ENCODE results near the gene NCAPD3. TPM values are rescaled to one million over a fixed set of nuclear protein-coding genes. Genes with fewer than 3 reads are reported as not detected.

The NCAPD3 gene
- total RNA-seq, 2 experiments from 2014 or later, result 94.6 to 101 TPM

DNA sequence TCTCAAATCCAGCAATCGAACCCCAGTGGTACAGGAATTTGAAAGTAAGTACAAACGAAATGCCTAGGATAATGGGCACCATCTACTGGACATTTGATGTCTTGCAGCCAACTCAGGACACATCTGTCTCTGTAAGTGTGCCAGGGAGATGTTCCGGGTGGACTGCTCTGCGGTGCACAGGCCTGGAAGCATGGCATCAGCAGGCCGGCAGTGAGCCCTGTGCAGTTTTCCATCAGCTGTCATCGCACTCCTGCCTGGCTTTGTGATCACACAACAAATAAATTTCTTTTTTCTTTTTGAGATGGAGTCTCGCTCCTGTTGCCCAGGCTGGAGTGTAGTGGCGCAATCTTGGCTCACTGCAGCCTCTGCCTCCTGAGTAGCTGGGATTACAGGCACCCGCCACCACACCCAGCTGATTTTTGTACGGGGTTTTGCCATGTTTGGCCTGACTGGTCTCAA lies 83.9 kb downstream of the NCAPD3 start:
- peaks cover 14% of the 10 kb centered on the region for H3K4me1 Mint-ChIP-seq (ENCODE audit: low read depth)
- no peak overlapping the region for H3K27ac Mint-ChIP-seq
- H3K9me3 Mint-ChIP-seq, result no peaks in the 10 kb centered on the region
- ChIA-PET CTCF (interaction anchor here (0.9 to 4.9 kb wide), 6 partner anchors 46 to 212 kb away, joined by 3 to 60 read pairs (median 4); no protein-coding TSS in a partner anchor), POLR2A (no interaction called here)
- peak; percentile 56 for DNase-seq
- intact Hi-C loops (cut with micrococcal nuclease), result loop anchor here (1.0 kb wide), 2 partner anchors 90 to 213 kb away; no protein-coding TSS in a partner anchor
- no peaks in the 10 kb centered on the region for H3K36me3 Mint-ChIP-seq
- H3K27me3 Mint-ChIP-seq, result no peaks in the 10 kb centered on the region
- no peak overlapping the region for H3K4me3 Mint-ChIP-seq

DNA sequence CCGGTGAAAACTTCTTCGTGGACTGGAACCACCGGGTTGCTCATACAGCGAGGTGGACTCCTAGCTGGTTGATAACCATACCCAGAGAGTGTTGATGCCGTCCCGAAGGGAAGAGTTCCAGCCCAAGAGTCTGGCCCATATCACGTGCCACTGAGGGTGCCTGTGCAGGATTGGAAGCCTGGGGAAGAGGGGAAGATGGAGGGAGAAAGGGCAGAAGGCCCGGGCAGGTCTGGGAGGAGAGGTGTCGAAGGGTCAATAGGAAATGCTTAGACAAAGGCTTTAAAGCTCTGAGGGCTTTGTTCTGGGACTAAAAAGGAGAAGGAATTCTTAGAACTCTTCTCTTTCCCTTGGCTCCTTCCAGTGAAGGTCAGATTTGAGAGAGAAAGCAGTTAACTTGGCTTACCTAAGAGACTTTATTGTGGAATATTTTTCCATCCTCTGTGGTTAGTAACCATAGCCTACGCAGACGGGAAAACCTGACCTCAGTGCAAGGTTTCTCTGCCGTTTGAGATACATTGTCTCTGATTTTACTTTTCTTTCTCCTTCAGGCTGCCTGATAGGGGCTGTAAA lies 84.4 kb downstream of the NCAPD3 start:
- ChIA-PET CTCF (interaction anchor here (0.6 to 4.9 kb wide), 13 partner anchors 9 to 212 kb away, joined by 3 to 60 read pairs (median 3); no protein-coding TSS in a partner anchor), POLR2A (no interaction called here)
- no peaks in the 10 kb centered on the region for H3K9me3 Mint-ChIP-seq
- no peak for DNase-seq
- H3K27me3 Mint-ChIP-seq, result no peaks in the 10 kb centered on the region
- intact Hi-C loops (cut with micrococcal nuclease), result loop anchor here (1.0 kb wide), 2 partner anchors 89 to 212 kb away; no protein-coding TSS in a partner anchor
- H3K36me3 Mint-ChIP-seq, result no peaks in the 10 kb centered on the region
- no peak overlapping the region for H3K4me3 Mint-ChIP-seq
- peaks cover 14% of the 10 kb centered on the region for H3K4me1 Mint-ChIP-seq (ENCODE audit: low read depth)
- no peak overlapping the region for H3K27ac Mint-ChIP-seq

DNA sequence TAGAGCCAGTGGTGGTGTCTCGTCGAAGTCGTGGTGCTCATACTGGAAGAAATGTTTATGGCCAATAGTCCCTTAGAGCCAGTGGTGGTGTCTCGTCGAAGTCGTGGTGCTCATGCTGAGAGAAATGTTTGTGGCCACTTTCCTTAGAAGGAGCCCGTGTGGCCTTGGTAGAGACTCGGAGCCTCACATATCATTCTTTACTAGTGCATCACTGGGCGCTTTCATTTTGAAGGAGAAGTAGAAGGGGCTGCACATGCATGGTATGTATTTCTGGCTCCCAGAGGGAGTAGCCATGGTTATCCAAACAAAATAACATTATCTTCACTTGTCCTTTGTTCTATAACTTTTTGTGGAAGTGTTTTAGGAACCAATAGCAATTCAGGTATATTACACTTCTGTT lies 85.4 kb downstream of the NCAPD3 start:
- intact Hi-C loops (cut with micrococcal nuclease), result no loop called here
- Mint-ChIP-seq H3K4me1 (ENCODE audit: low read depth) (peaks cover 7% of the 10 kb centered on the region), H3K4me3 (no peak overlapping the region), H3K27me3 (no peaks in the 10 kb centered on the region), H3K9me3 (peaks cover 3% of the 10 kb centered on the region), H3K36me3 (no peaks in the 10 kb centered on the region), H3K27ac (no peak overlapping the region)
- ChIA-PET POLR2A (no interaction called here), CTCF (interaction anchor here (1.0 to 4.9 kb wide), 7 partner anchors 8 to 211 kb away, joined by 3 to 60 read pairs (median 4); no protein-coding TSS in a partner anchor)
- no peak for DNase-seq

DNA sequence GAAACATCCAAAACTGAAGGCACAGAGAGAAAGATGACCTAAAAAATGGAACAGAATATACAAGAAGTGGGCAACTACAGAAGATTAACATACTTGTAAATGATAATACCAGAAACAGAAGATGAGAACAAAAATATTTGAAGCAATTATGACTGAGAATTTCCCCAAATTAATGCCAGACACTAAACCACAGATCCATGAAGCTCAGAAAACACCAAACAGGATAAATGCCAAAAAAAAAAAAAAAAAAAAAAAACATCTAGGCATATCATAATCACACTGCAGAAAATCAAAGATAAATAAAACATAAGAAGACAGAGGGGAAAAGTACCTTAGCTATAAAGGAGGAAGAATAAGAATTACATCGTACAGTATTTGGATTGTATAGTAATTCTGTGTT lies 89.6 kb downstream of the NCAPD3 start:
- ChIA-PET POLR2A (interaction anchor here (0.6 kb wide), 1 partner anchor 242 kb away, joined by 3 read pairs; no protein-coding TSS in a partner anchor), CTCF (interaction anchor here (0.6 to 0.8 kb wide), 2 partner anchors 13 to 20 kb away, joined by 3 to 4 read pairs; no protein-coding TSS in a partner anchor)
- intact Hi-C loops (cut with micrococcal nuclease), result no loop called here

DNA sequence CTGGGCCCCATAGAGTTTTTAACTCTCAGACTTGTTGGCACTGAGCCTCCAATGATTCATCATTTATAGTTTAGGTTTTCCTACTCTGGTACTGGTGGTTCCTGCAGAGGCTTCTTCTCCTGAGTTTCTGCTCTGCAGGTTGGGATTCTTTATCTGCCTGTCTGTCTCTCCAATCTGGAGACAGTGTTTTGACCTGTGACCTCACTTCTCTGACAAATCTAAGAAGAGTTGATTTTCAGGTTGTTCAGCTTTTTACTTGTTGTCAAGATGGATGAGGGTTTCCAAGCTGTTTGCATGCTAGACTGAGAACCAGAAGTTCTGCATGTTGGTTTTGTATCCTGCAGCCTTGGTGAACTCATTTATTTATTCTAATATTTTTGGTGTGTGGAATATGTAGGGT lies 91.0 kb downstream of the NCAPD3 start:
- ChIA-PET CTCF (no interaction called here), POLR2A (no interaction called here)
- H3K27ac Mint-ChIP-seq, result no peak overlapping the region
- H3K36me3 Mint-ChIP-seq, result peaks cover 16% of the 10 kb centered on the region
- no peak overlapping the region for H3K4me3 Mint-ChIP-seq
- intact Hi-C loops (cut with micrococcal nuclease), result no loop called here
- peaks cover 22% of the 10 kb centered on the region for H3K9me3 Mint-ChIP-seq
- H3K27me3 Mint-ChIP-seq, result no peaks in the 10 kb centered on the region
- H3K4me1 Mint-ChIP-seq (ENCODE audit: low read depth), result no peaks in the 10 kb centered on the region
- no peak for DNase-seq

More for the DNA sequence above, 89.6 kb downstream of the NCAPD3 start:
- H3K4me1 Mint-ChIP-seq (ENCODE audit: low read depth), result peaks cover 2% of the 10 kb centered on the region
- no peak for DNase-seq
- H3K27me3 Mint-ChIP-seq, result no peaks in the 10 kb centered on the region
- H3K36me3 Mint-ChIP-seq, result peaks cover 14% of the 10 kb centered on the region
- H3K4me3 Mint-ChIP-seq, result no peak overlapping the region
- H3K9me3 Mint-ChIP-seq, result peaks cover 22% of the 10 kb centered on the region
- no peak overlapping the region for H3K27ac Mint-ChIP-seq

DNA sequence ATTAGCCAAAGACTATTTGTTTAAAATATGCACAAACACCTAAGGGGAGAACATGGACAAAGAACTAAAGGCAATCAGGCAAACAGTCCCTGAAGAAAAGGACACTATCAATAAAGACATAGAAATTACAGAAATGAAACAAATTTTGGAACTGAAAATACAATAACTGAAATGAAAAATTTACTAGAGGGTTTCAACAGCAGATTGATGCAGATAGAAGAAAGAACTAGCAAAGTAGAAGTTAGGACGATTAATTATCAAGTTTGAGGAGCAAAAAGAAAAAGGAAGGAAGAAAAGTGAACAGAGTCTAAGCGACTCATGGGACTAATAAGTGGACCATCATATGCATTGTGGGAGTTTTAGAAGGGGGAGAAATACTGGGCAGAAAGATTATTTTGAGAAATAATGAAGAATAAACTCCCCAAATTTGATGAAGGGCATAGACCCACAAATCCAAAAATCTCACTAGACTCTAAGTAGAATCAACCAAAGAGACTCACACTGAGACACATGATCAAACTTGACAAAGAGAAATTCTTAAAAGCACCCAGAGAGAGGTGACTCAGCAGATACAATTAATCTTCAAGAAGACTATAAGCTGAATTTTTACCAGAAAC lies 92.0 kb downstream of the NCAPD3 start:
- Mint-ChIP-seq H3K27me3 (no peaks in the 10 kb centered on the region), H3K36me3 (peaks cover 17% of the 10 kb centered on the region), H3K4me1 (ENCODE audit: low read depth) (no peaks in the 10 kb centered on the region), H3K9me3 (peaks cover 22% of the 10 kb centered on the region), H3K4me3 (no peak overlapping the region), H3K27ac (no peak overlapping the region)
- DNase-seq, result no peak
- ChIA-PET CTCF (no interaction called here), POLR2A (no interaction called here)
- intact Hi-C loops (cut with micrococcal nuclease), result no loop called here

DNA sequence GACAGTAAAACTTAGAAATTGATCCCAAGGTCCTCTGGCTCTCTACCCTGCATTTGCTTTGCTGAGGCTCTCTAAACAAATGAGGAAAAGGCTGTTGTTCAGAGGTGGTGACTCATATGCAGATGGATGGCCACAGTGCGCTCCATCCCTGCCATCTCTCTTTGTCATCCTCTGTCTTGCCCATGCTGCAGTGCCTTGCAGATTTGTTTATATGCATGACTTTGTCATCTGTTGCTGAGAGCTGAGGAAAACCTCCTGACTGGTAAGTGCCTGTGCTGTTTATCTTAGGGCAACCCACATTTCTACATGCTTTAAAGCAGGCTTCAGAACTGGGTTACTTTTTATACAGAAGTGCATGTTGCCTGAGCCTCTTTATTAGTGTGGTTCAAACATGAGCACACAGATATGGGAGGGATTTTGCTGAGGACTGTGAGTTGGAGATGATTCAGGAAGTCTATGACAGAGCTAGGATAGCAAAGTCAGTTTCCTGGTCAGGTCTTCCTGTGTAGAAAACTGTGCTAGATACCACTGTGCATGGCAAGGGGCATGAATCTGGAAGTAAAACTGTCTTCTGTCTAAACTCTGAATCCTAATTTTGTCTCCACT lies 97.4 kb downstream of the NCAPD3 start:
- POLR2A ChIA-PET, result no interaction called here
- Mint-ChIP-seq H3K36me3 (peaks cover 13% of the 10 kb centered on the region), H3K9me3 (peaks cover 7% of the 10 kb centered on the region), H3K27me3 (peaks cover 21% of the 10 kb centered on the region), H3K4me1 (ENCODE audit: low read depth) (peaks cover 9% of the 10 kb centered on the region), H3K27ac (no peak overlapping the region), H3K4me3 (no peak overlapping the region)
- no peak for DNase-seq
- CTCF ChIA-PET, result no interaction called here
- intact Hi-C loops (cut with micrococcal nuclease), result no loop called here

DNA sequence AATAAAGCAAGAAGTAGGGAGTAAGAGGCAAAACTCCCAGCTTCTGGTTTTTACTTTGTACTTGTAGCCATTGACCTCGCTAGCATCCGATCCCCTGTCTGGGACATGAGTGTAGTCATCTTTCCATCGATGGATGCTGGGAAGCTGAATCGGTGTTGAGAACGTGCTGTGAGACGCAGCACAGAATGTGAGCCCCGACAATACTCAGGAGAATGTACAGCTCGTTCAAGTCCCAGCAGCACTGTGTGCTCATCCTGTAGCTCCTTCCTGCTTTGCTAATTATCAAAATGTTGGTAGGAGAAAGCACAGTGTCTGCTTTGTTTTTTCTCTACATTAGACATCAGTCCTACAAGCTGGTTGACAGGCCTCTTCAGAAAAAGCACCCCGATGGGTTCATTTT lies 98.3 kb downstream of the NCAPD3 start:
- no peaks in the 10 kb centered on the region for H3K9me3 Mint-ChIP-seq
- POLR2A ChIA-PET, result no interaction called here
- H3K36me3 Mint-ChIP-seq, result peaks cover 10% of the 10 kb centered on the region
- H3K27me3 Mint-ChIP-seq, result peaks cover 23% of the 10 kb centered on the region
- CTCF ChIA-PET, result no interaction called here
- DNase-seq, result no peak
- intact Hi-C loops (cut with micrococcal nuclease), result no loop called here
- H3K4me1 Mint-ChIP-seq (ENCODE audit: low read depth), result peaks cover 9% of the 10 kb centered on the region
- no peak overlapping the region for H3K4me3 Mint-ChIP-seq
- H3K27ac Mint-ChIP-seq, result no peak overlapping the region

DNA sequence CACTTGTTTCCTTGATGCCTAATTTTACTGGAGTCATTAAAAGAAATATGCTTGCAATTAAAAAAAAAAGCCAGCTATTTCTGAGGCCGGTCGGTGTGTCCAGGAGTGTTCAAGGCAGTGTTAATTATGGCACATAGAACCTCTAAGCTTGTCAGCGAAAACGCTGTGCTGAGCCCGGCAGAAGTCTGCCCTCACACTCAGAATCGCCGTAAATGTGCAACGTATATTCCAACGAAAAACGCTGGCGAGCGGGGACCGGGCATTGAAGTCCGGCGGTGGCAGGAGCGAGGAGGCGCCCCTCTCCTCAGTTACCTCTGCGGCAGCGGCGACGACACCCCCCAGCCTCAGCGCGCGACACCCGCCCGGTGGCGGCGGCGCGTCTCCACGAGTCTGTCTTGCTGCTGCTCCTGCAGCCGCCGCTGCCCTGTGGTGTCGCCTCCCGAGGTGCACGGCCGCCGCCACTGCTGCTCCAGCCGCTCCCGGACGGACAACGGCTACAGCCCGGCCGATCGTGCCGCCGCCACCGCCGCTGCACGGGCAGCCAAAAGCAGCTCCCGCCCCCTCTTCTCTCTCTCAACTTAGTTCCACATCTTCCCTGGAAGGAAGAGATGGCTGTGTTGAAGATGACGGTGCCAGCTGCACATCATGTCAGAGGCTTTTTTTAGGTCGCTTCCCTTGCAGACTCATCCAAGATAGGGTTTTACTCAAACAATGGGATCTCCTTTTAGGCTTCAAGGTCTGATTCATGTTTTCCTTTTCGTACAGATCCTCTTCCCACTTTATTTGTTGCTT lies 98.9 kb downstream of the NCAPD3 start:
- intact Hi-C loops (cut with micrococcal nuclease), result no loop called here
- DNase-seq, result no peak
- H3K27ac Mint-ChIP-seq, result no peak overlapping the region
- POLR2A ChIA-PET, result no interaction called here
- no peak overlapping the region for H3K4me3 Mint-ChIP-seq
- H3K27me3 Mint-ChIP-seq, result peaks cover 23% of the 10 kb centered on the region
- peaks cover 9% of the 10 kb centered on the region for H3K4me1 Mint-ChIP-seq (ENCODE audit: low read depth)
- no peaks in the 10 kb centered on the region for H3K9me3 Mint-ChIP-seq
- CTCF ChIA-PET, result interaction anchor here (0.5 kb wide), 1 partner anchor 53 kb away, joined by 4 read pairs; no protein-coding TSS in a partner anchor
- H3K36me3 Mint-ChIP-seq, result peaks cover 8% of the 10 kb centered on the region

DNA sequence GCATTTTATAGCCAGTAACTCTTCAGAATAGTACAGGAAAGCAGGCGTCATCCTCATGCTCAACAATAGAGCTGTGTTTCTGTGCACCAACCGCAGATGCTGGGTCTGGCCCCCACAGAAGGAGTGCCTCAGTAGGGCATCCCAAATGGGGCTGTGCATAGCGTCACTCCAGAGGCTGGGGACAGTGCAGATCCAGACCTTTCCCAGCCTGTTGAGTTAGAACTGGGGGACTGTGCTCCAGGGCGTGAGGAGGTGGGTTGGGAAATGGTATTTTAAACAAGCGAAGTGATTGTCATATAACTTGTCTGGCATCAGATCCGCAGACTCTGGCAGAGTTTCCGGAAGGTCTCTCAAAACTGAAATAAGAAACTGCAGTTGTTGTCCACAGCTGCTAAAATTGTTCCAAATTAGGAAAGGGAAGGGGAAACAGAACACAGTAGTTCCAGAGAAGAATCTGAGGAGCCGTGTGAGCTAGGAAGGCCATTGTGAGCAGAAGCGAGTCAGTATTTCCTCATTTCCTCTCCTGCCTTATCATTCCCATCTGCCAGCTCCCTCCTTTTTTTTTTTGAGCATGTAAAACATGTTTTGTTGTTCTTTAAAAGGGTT lies 102.7 kb downstream of the NCAPD3 start:
- no peak for DNase-seq
- Mint-ChIP-seq H3K36me3 (peaks cover 5% of the 10 kb centered on the region), H3K9me3 (no peaks in the 10 kb centered on the region), H3K4me3 (no peak overlapping the region), H3K27me3 (peaks cover 23% of the 10 kb centered on the region), H3K27ac (no peak overlapping the region), H3K4me1 (ENCODE audit: low read depth) (peaks cover 6% of the 10 kb centered on the region)
- ChIA-PET CTCF (interaction anchor here (0.5 to 1.0 kb wide), 2 partner anchors 43 to 71 kb away, joined by 3 to 4 read pairs; no protein-coding TSS in a partner anchor), POLR2A (no interaction called here)
- intact Hi-C loops (cut with micrococcal nuclease), result no loop called here

DNA sequence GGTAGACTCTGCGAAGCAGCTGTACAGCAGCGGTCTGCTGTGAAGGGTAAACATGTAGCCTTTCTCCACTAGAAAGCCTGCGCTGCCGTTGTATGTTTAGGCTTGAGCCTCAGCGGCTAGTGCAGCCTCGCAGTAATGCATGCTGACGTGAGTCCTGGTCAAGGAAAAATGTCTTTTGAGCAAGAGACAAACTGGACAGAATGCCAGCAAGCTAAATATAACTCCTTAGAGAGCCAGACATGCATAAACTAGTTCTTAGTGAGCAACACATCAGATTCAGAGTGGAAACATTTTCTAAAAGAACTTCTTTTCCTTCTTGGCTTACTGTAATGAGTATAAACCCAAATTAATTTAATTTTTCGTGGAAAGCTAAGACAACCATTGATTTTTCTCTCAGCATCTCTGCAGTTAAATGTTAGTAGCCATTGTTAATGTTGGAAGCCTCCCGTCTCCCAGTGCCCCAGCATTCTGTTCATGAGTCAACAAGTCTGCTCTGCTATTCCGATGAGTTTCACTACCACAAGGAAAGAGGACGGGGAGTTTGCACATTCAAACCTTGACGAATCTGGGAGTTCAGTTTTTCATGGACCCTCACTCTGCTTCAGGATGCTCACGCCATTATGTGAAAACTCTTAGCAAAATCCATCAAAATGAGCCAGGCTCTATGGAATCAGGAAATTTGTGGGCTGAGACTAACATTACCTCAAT lies 103.5 kb downstream of the NCAPD3 start:
- Mint-ChIP-seq H3K4me3 (no peak overlapping the region), H3K27ac (no peak overlapping the region), H3K9me3 (no peaks in the 10 kb centered on the region), H3K4me1 (ENCODE audit: low read depth) (peaks cover 3% of the 10 kb centered on the region), H3K36me3 (peaks cover 5% of the 10 kb centered on the region), H3K27me3 (peaks cover 17% of the 10 kb centered on the region)
- ChIA-PET POLR2A (interaction anchor here (0.7 kb wide), 1 partner anchor 28 kb away, joined by 3 read pairs; no protein-coding TSS in a partner anchor), CTCF (interaction anchor here (1.2 kb wide), 1 partner anchor 19 kb away, joined by 3 read pairs; no protein-coding TSS in a partner anchor)
- intact Hi-C loops (cut with micrococcal nuclease), result no loop called here
- no peak for DNase-seq
